Tibial nerve (tissue), 3 donors: Measurements from ENCODE around the gene CTNNA2.

ENCODE experiments used
- CTCF ChIP-seq, 5 experiments: fragments of 200-600 bp in 3 of 5; fragments of 450-650 bp in 2 of 5; sonication (generic) in 3 of 5; IDR thresholded peaks; one replicate each; pipeline ENCODE4 v1.5.1; 2016 to 2019; ENCODE audit warnings: antibody characterized with exemption in 5 of 5, mild to moderate bottlenecking in 3 of 5, moderate library complexity in 2 of 5
- POLR2A ChIP-seq, 2 donors: fragments of 450-650 bp; IDR thresholded peaks; one replicate each; pipeline ENCODE4 v1.6.1; 2017; ENCODE audit warnings: antibody characterized with exemption in 2 of 2, mild to moderate bottlenecking in 2 of 2, moderate library complexity in 2 of 2

- no peak for TF ChIP-seq CTCF (IDR thresholded peaks at IDR 0.05)
- no peak for TF ChIP-seq POLR2A (IDR thresholded peaks at IDR 0.05)
These were observed 1012.3 kb downstream of the CTNNA2 start for GRCh38 chr2:80525152-80525551.
